Measurements from ENCODE around the gene PPP1R13B. TPM values are rescaled to one million over a fixed set of nuclear protein-coding genes. Genes with fewer than 3 reads are reported as not detected.

Gene PPP1R13B
- total RNA-seq, 1 donor from 2014 or later: 40.3 TPM

- Mint-ChIP-seq H3K27ac (no peak overlapping the region), H3K4me3 (ENCODE audit: low read depth) (no peak overlapping the region), H3K9me3 (ENCODE audit: low read depth) (peaks cover 4% of the 10 kb centered on the region), H3K4me1 (ENCODE audit: low read depth) (peaks cover 3% of the 10 kb centered on the region), H3K27me3 (peaks cover 2% of the 10 kb centered on the region), H3K36me3 (ENCODE audit: insufficient read depth) (peaks cover 10% of the 10 kb centered on the region)
- no peak for DNase-seq (ENCODE audit: low spot score, unreplicated experiment)
- TF ChIP-seq, protein P1, sequence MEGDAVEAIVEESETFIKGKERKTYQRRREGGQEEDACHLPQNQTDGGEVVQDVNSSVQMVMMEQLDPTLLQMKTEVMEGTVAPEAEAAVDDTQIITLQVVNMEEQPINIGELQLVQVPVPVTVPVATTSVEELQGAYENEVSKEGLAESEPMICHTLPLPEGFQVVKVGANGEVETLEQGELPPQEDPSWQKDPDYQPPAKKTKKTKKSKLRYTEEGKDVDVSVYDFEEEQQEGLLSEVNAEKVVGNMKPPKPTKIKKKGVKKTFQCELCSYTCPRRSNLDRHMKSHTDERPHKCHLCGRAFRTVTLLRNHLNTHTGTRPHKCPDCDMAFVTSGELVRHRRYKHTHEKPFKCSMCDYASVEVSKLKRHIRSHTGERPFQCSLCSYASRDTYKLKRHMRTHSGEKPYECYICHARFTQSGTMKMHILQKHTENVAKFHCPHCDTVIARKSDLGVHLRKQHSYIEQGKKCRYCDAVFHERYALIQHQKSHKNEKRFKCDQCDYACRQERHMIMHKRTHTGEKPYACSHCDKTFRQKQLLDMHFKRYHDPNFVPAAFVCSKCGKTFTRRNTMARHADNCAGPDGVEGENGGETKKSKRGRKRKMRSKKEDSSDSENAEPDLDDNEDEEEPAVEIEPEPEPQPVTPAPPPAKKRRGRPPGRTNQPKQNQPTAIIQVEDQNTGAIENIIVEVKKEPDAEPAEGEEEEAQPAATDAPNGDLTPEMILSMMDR (IDR thresholded peaks at IDR 0.05; ENCODE audit: unreplicated experiment): no peak
Observed at GRCh38 chr14:103840014-103840413, 7.4 kb downstream of the PPP1R13B start.

- Mint-ChIP-seq H3K36me3 (ENCODE audit: insufficient read depth) (peaks cover 10% of the 10 kb centered on the region), H3K27me3 (no peaks in the 10 kb centered on the region), H3K4me3 (ENCODE audit: low read depth) (no peak overlapping the region), H3K4me1 (ENCODE audit: low read depth) (peaks cover 5% of the 10 kb centered on the region), H3K27ac (no peak overlapping the region), H3K9me3 (ENCODE audit: low read depth) (peaks cover 4% of the 10 kb centered on the region)
- TF ChIP-seq, protein P1 (IDR thresholded peaks at IDR 0.05; ENCODE audit: unreplicated experiment): no peak
- DNase-seq (ENCODE audit: low spot score, unreplicated experiment): no peak
Observed at GRCh38 chr14:103839579-103839978, 7.8 kb downstream of the PPP1R13B start.

DNA sequence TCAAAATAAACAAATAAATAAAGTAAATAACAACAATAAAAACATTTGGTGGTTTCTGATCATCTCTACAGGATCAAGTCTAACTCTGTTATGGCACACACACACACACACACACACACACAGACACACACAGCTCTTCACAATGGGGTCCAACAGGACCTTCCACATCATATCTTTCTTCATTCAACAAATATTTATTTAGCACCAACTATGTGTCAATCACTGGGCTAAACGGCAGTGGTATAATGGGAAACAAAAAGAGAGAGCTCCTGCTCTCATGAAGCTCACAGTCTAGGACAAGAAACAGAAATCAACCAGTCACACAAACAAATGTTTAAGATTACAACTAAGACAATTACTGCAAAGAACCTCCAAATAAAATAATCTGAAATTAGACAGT lies 9.3 kb downstream of the PPP1R13B start:
- H3K9me3 Mint-ChIP-seq (ENCODE audit: low read depth): peaks cover 4% of the 10 kb centered on the region
- H3K27ac Mint-ChIP-seq: no peak overlapping the region
- TF ChIP-seq, protein P1 (IDR thresholded peaks at IDR 0.05; ENCODE audit: unreplicated experiment): no peak
- H3K36me3 Mint-ChIP-seq (ENCODE audit: insufficient read depth): peaks cover 7% of the 10 kb centered on the region
- DNase-seq (ENCODE audit: low spot score, unreplicated experiment): no peak
- no peak overlapping the region for H3K4me3 Mint-ChIP-seq (ENCODE audit: low read depth)
- H3K4me1 Mint-ChIP-seq (ENCODE audit: low read depth): peaks cover 7% of the 10 kb centered on the region
- H3K27me3 Mint-ChIP-seq: no peaks in the 10 kb centered on the region

- Mint-ChIP-seq H3K4me3 (ENCODE audit: low read depth) (no peak overlapping the region), H3K27me3 (no peaks in the 10 kb centered on the region), H3K4me1 (ENCODE audit: low read depth) (peaks cover 7% of the 10 kb centered on the region), H3K27ac (no peak overlapping the region), H3K36me3 (ENCODE audit: insufficient read depth) (peaks cover 7% of the 10 kb centered on the region), H3K9me3 (ENCODE audit: low read depth) (peaks cover 4% of the 10 kb centered on the region)
- no peak for DNase-seq (ENCODE audit: low spot score, unreplicated experiment)
- TF ChIP-seq, protein P1 (IDR thresholded peaks at IDR 0.05; ENCODE audit: unreplicated experiment): no peak
Observed at GRCh38 chr14:103836976-103837725, 10.2 kb downstream of the PPP1R13B start.

DNA sequence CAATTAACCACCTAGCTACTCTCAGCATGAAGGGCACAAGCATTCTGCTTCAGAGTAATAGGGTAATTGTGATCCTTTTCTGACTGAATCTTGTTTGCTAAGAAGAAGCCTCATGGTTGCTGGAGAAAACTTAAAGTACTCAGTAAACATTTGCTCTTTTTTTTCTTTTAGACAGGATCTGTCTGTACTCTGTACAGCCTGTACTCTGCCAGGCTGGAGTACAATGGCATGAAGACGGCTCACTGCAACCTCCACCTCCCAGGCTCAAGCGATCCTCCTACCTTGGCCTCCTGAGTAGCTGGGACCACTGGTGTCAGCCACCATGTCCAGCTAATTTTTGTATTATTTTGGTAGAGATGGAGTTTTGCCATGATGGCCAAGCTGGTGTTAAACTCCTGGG lies 12.4 kb downstream of the PPP1R13B start:
- H3K36me3 Mint-ChIP-seq (ENCODE audit: insufficient read depth): peaks cover 7% of the 10 kb centered on the region
- H3K9me3 Mint-ChIP-seq (ENCODE audit: low read depth): peaks cover 4% of the 10 kb centered on the region
- DNase-seq (ENCODE audit: low spot score, unreplicated experiment): no peak
- H3K27ac Mint-ChIP-seq: no peak overlapping the region
- peaks cover 7% of the 10 kb centered on the region for H3K4me1 Mint-ChIP-seq (ENCODE audit: low read depth)
- TF ChIP-seq, protein P1 (IDR thresholded peaks at IDR 0.05; ENCODE audit: unreplicated experiment): no peak
- H3K27me3 Mint-ChIP-seq: no peaks in the 10 kb centered on the region
- no peak overlapping the region for H3K4me3 Mint-ChIP-seq (ENCODE audit: low read depth)
